ENCODE data around the gene CCNF. TPM values are rescaled to one million over a fixed set of nuclear protein-coding genes. Genes with fewer than 3 reads are reported as not detected.
A peak's percentile ranks its signal among the peaks of the same experiment; 100 is the strongest.
"Not testable (repeated sequence)": the region's sequence is repeated elsewhere in the genome, so short reads cannot be mapped to it uniquely, and the experiment has no call there.

The CCNF gene
- total RNA-seq, 1 donor = 4.8 TPM

DNA sequence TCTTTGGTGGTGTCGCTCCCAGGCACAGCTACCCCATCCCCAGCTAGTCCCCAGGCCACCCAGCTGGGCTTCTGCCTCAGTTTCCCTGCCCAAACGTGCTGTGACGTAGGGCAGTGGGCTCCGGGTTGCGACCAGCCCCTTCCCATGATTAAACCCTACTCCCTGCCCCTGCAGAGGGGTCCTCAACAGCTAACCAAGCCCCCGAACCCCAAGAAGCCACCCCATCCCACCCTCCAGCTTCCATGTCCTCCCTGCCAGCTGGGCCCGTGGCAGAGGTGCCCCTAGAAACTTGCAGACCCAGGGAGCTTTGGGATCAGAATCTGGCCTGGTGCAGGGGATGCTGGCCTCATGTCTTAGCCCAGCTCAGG, 41.0 kb downstream of the CCNF start:
- no peak for DNase-seq (ENCODE audit: low read depth in 2 of 3, low spot score in 2 of 3)

DNA sequence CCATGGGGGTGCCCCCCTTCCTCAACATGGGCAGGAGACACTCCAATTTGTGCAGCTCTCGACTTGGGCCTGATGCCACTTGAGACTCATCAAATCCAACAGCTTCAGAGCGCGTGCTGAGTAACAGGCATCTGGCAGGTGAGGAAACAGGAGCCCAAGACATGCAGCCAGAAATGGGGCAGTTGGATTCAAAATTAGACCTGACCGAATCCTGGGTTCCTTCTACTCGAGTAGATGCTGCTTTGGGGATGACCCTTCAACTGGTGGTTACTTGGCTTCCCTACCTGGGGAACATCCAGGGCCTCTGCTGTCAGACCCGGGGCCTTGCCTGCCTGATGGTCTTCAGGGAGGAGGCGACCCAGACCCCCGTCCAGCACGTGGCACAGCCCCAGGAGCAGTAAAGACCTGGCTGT, 41.4 kb downstream of the CCNF start:
- no peak for DNase-seq (ENCODE audit: low read depth in 2 of 3, low spot score in 2 of 3)

DNA sequence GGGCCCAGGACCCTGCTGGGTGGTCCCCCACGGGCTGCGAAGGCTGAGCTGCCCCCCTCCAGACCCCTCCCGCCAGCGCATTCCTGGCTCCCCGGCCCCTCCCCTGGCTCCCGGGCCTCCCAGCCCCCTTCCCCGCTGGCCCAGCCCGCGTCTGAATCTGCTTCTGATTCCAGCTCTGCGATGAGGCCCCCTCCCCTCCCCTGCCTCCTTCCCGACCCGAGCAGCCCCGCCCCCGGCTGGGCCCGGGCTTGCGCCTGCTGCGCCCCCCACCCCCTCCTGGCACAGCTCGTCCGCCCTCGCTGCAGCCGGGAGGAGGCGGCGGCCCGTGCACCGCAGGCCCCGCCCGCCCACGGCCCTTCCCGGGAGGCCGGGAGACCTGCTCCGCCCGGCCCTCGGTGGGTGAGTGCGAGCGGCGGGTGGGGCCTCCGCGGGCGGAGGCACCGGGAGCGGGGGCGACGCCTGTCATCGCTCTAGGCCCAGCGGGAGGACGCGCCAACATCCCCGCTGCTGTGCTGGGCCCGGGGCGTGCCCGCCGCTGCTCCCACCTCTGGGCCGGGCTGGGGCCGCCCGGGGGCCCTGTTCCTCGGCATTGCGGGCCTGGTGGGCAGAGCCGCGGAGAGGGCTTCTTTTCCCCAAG, 41.9 kb downstream of the CCNF start, which contains the start of gene NTN3:
Gene NTN3, plus strand, starts transcription at position 282 of the 637 bp plus-strand sequence. CDS start 405 bp downstream, outside the sequence.
- no peak for DNase-seq (ENCODE audit: low read depth in 2 of 3, low spot score in 2 of 3)

DNA sequence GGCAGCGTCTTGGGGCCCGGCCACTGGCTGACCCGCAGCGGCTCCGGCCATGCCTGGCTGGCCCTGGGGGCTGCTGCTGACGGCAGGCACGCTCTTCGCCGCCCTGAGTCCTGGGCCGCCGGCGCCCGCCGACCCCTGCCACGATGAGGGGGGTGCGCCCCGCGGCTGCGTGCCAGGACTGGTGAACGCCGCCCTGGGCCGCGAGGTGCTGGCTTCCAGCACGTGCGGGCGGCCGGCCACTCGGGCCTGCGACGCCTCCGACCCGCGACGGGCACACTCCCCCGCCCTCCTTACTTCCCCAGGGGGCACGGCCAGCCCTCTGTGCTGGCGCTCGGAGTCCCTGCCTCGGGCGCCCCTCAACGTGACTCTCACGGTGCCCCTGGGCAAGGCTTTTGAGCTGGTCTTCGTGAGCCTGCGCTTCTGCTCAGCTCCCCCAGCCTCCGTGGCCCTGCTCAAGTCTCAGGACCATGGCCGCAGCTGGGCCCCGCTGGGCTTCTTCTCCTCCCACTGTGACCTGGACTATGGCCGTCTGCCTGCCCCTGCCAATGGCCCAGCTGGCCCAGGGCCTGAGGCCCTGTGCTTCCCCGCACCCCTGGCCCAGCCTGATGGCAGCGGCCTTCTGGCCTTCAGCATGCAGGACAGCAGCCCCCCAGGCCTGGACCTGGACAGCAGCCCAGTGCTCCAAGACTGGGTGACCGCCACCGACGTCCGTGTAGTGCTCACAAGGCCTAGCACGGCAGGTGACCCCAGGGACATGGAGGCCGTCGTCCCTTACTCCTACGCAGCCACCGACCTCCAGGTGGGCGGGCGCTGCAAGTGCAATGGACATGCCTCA, 42.6 kb downstream of the CCNF start:
- no peak for DNase-seq (ENCODE audit: low read depth in 2 of 3, low spot score in 2 of 3)

DNA sequence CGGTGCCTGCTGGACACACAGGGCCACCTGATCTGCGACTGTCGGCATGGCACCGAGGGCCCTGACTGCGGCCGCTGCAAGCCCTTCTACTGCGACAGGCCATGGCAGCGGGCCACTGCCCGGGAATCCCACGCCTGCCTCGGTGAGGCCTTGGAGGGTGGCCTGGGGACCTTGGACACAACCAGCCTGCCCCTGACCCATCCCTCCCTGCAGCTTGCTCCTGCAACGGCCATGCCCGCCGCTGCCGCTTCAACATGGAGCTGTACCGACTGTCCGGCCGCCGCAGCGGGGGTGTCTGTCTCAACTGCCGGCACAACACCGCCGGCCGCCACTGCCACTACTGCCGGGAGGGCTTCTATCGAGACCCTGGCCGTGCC, 43.2 kb downstream of the CCNF start:
- no peak for DNase-seq (ENCODE audit: low read depth in 2 of 3, low spot score in 2 of 3)

DNA sequence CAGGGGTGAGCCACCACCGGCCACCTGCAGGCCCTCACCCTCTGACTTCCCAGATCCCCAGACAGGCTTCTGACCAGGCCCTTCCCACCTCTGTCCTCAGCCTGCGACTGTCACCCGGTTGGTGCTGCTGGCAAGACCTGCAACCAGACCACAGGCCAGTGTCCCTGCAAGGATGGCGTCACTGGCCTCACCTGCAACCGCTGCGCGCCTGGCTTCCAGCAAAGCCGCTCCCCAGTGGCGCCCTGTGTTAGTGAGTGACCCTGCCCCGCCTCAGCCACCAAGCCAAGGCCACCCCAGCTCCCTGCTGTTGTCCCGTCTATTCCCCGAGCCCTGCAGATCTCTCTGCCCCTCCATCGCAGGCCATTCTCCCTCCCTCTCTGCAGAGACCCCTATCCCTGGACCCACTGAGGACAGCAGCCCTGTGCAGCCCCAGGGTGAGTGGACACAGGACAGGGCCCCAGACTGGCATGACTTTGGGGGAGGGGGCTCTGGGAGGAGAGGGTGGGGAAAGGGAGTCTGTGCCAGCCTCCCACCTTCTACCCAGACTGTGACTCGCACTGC, 43.7 kb downstream of the CCNF start:
- no peak for DNase-seq (ENCODE audit: low read depth in 2 of 3, low spot score in 2 of 3)

DNA sequence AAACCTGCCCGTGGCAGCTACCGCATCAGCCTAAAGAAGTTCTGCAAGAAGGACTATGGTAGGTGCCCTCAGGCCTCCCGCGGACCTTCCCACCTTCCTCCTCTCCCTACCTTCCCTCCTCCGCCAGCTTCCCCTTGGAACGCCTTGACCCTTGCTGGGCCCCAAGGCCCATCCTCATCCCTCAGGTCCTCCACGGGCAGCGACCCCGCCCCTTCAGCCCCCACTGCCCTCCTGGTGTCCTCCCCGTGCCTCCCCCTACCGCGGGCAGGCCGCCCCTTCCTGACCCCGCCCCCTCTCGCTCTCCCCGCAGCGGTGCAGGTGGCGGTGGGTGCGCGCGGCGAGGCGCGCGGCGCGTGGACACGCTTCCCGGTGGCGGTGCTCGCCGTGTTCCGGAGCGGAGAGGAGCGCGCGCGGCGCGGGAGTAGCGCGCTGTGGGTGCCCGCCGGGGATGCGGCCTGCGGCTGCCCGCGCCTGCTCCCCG, 44.2 kb downstream of the CCNF start:
- DNase-seq (ENCODE audit: low read depth in 2 of 3, low spot score in 2 of 3) = peak in 1 of 3 donors; percentile 18

DNA sequence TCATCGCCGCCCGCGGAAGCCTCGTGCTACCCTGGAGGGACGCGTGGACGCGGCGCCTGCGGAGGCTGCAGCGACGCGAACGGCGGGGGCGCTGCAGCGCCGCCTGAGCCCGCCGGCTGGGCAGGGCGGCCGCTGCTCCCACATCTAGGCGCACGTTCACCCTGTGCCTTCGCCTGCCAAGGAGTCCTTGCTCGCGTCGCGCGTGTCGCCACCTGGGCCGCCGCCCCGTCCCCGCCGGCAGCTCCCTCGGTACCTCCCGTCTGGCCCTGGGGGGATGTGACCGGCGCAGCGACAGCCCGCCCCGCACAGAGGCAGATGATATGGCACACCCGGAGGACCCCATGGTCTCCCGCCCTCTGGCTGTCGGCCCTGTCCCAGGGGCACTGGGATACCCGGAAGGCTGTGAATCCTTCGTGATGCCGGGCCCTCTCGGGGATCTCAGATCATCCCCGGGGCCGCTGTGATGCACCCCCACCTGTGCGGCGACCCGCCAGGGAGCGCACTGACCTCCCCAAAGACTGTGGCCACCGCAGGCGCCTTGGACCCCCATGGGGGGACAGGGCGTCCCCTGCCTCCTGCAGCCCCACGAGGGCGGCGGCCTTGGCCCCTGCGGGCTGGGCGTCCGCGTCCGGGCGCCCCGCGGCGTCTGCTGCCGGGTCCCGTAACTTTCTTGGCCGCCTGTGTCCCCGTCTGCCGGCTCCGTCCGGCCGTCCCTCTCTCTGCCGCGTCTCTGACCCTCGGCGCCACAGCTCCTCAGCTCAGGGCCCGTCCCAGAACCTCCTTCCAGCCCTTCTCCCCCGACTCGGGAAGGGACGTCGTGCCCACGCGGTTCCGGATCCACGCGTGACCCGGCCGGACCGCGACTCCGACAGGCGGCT, 45.0 kb downstream of the CCNF start:
- DNase-seq (ENCODE audit: low read depth in 2 of 3, low spot score in 2 of 3) = peak; percentile 46 to 49 (median 49)

DNA sequence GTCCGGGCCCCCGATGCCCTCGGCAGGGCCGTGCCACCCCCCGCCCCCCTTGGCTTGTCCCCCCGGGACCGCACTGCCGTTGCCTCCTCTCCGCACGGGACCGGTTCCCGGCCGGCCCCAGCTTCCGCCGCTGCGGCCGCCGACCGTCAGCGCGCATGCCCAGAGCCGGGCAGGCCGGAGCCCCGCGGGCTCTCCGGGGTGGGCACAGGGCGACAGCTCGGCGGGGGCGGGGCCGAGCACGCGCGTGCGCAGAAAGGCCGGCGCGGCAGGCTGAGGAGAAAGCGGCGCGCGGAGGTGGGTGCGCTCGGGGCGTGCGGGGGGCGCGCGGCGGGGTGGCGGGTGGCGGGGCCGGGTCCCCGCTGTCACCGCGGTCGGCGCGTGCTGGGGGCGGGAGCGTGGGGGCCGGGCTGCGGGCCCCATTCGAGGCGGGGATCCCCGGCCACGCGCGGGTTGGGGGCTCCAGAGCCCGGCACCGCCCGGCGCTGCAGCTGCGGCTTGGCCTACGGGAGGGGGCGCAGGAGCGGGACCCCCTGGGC, 45.7 kb downstream of the CCNF start, which contains the start of gene TBC1D24:
Gene TBC1D24, plus strand, starts transcription at position 251 of the 536 bp plus-strand sequence. CDS start 21,022 bp downstream, outside the sequence.
- peak; percentile 52 to 84 (median 83) for DNase-seq (ENCODE audit: low read depth in 2 of 3, low spot score in 2 of 3)

DNA sequence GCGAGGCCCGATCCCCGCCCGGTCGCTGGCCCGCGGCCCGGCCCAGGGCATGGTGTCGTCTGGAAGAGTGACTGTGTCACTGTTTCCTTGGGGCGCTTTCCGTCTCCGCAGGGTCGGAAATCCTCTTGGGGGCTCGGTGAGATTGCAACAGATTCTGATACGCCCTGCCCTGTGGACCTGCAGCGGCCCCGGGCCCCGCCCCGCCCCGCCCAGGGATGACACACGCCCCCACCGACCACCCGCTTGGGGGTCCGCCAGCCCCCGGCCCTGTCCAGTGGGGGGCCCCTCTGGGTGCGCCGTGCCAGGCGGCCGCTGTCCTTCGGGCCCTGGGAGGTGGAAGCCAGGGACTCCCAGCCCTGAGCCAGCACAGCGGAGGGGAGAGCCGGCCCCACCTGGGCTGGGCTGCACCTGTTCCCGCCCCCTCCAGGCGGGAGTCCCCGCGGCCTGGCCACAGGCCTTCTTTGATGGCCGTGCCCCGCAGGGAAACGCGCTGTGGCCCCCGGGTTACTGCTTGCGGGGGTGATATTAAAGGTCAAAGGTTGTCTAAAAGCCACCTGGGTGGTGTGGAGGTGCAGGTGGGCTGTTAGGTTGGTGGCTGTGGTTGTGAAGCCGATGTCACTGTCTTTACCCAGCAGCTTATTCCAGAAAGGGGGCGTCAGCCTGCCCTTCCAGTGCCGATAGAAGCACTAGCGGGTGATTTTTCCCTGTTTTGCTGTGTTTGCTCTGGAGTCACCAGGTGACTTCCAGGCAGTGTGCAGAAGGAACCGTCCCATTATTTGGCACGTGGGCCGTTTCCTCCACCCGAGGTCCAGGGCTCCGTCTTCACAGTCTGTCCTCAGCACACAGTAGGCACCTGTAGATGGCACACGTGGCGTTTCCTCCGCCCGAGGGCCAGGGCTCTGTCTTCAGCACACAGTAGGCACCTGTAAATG, 46.4 kb downstream of the CCNF start:
- peak in 2 of 3 donors; percentile 70 to 72 for DNase-seq (ENCODE audit: low read depth in 2 of 3, low spot score in 2 of 3)

DNA sequence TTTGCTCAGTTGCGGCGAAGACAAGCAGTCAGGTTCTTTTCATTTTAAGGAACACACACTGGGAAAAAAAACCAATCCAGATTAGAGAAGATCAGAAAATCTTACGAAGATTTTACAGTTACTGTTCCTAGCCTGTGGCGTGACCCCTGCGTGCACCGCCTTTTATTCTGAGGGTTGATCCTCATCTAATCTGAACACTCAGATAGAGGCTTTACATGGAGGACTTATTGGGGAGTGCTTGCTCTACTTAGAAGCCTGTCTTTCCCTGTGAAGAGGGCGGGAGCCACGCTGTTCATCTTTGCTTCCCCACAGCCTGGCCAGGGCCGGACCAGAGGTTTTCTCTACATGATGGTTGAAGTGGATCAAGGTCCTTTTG, 47.1 kb downstream of the CCNF start:
- DNase-seq (ENCODE audit: low read depth in 2 of 3, low spot score in 2 of 3) = no peak

DNA sequence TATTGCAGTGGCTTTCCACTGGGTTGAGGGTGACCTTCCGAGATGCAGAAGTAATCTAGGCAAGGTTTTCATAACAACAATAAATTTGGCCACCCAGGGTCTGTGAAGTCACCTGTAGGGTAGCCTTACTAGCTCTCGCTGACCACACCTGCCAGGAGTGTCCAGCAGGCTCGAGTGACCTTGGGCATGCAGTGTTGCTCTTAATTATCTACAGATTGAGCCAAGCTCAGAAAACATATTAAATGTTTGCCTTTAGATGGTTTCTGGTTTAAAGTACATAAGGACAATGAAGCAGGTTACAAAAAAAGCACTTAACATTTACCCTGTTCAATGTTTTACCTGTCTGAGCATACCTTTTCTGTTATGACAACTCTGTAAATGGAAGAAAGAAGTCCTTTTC, 47.5 kb downstream of the CCNF start:
- no peak for DNase-seq (ENCODE audit: low read depth in 2 of 3, low spot score in 2 of 3)

DNA sequence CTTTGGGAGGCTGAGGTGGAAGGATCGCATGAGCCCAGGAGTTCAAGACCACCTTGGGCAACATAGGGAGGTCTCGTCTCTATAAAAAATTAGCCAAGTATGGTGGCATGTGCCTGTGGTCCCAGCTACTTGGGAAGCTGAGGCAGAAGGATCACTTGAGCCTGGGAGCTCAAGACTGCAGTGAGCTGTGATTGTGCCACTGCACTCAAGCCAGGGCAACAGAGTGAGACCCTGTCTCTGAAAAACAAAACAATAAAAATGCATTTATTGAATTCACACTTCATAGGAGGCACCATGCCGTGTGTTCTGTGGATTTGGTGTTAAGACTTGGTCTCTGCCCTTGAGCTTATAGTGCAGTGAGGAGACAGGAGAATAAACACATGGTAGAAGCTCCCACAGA, 48.1 kb downstream of the CCNF start:
- DNase-seq (ENCODE audit: low read depth in 2 of 3, low spot score in 2 of 3) = no peak

DNA sequence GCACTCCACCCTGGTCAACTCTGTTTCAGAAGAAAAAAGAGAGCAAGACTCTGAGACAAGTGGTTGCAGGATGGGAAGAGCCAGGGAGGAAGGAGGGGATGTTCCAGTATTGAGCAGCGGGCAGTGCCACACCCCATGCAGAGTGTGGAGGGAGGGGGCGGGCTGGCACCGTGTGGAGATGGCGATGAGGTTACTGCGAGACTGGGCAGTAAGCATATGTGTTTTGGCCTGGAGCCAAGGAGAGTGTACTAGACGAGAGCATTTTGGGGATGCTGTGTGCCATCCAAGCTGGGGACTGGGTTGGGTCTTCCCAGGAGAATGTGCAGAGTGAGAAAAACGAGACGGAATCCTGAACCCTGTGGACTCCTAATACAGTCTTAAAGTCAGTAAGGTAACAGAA, 49.0 kb downstream of the CCNF start:
- no peak for DNase-seq (ENCODE audit: low read depth in 2 of 3, low spot score in 2 of 3)

DNA sequence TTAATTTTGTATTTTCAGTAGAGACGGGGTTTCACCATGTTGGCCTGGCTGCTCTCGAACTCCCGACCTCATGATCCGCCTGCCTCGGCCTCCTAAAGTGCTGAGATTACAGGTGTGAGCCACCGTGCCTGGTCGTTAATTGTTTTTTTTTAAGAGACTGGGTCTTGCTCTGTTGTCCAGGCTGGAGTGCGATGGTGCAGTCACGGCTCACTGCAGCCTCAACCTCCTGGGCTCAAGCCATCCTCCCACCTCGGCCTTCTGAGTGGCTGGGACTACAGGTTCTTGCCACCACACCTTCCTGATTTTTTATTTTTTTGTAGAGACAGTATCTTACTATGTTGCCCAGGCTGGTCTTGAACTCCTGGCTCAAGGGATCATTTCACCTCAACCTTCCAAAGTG, 50.7 kb downstream of the CCNF start:
- DNase-seq (ENCODE audit: low read depth in 2 of 3, low spot score in 2 of 3) = not testable (repeated sequence)

DNA sequence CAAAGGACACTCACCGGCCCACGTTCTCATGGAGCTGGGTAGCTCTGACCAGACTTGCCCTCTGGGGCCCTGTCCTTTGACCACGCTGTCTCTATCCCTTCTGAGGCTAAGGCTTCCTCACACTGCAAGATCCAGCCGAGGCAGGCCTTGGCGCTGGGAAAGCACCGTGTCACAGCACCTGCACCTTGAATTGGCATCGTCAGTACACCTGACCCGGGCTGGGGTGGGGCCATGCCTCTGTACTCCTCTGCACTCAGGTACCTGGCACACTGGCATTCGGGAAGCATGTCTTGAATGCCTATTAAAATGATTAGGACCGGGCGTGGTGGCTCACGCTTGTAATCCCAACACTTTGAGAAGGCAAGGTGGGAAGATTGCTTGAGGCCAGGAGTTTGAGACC, 51.7 kb downstream of the CCNF start:
- DNase-seq (ENCODE audit: low read depth in 2 of 3, low spot score in 2 of 3) = no peak

DNA sequence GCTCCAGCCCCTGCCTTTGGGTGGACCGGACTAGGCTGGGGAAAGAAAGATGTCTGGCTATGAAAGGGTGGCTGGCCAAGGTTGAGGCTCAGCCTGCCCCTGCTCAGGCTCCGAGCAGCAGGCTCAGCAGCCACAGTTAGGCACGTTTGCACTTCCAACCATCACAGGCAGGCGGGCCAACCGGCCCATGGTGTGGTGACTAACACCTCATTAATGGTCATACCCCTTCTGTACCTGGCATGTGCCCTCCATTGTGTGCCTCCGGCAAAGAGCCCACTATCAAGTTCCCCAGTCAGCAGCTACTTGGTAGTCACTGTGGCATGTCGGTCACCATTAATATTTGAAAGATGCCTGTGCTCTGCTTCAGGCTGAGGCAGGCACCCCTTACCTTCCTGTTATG, 52.4 kb downstream of the CCNF start:
- DNase-seq (ENCODE audit: low read depth in 2 of 3, low spot score in 2 of 3) = no peak

DNA sequence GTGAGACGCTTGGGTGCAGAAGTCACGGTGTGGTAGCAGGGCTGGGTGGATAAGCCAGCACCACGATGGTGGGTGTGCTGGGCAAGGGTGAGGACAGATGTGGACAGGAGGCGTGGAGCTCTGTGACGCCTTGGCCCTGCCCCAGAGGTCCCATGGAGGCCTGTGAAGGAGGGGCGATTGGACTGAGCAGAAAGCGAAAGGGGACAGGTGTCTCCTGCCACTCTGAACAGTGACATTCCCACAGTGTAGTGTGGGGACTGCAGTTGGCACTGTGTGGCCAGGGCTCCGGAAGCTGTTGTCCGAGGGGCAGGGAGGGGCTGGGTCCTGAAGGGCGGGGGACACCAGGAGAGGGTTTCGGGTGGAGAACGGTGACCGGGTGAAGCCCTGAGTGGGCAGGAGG, 53.0 kb downstream of the CCNF start:
- no peak for DNase-seq (ENCODE audit: low read depth in 2 of 3, low spot score in 2 of 3)

Data from hematopoietic multipotent progenitor cell (in vitro differentiated cells).